Fibroblast of pulmonary artery (primary cell): ENCODE measurements around the gene KIAA0586.

Source experiments
- DNase-seq: peaks from one replicate; pipeline ENCODE4 v3.0.0-alpha.2; 2010; ENCODE audit warnings: low read depth
- H3K4me3 ChIP-seq: replicated peaks from 2 replicates; pipeline ENCODE4 v1.5.1; 2011; ENCODE audit warnings: low read depth, mild to moderate bottlenecking, control low read depth, low read length, moderate library complexity
- TF ChIP-seq, protein P1 (sequence below): IDR thresholded peaks from 2 replicates; pipeline ENCODE4 v1.5.1; 2011; ENCODE audit warnings: mild to moderate bottlenecking, control low read depth, low read length, inconsistent platforms; ENCODE audit errors: missing control alignments

Gene KIAA0586

DNA sequence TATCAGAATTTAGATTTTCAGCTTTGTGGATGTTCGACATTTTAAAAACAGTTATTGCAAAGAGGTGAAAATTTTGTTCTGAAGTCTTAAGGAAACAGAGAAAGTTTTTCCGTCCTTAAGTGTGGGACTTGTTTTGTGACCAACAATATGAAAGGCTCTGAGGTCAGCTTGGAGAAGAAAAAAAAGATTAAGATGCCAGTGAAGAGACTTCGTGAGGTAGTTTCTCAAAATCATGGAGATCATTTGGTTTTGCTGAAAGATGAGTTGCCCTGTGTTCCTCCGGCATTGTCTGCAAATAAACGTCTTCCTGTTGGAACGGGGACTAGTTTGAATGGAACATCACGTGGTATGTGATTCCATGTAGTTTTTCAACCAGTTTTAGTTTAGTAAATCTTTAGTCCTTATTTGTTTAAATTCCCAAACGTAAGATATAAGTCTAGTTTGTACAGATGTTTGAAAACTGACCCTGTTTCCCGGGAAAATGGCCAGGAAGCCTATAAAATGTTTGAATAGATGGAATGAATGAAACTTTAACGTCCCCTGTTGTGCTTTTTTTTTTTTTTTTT is 682 bp downstream of the KIAA0586 start:
- peak; percentile 65 for DNase-seq
- TF ChIP-seq, protein P1, sequence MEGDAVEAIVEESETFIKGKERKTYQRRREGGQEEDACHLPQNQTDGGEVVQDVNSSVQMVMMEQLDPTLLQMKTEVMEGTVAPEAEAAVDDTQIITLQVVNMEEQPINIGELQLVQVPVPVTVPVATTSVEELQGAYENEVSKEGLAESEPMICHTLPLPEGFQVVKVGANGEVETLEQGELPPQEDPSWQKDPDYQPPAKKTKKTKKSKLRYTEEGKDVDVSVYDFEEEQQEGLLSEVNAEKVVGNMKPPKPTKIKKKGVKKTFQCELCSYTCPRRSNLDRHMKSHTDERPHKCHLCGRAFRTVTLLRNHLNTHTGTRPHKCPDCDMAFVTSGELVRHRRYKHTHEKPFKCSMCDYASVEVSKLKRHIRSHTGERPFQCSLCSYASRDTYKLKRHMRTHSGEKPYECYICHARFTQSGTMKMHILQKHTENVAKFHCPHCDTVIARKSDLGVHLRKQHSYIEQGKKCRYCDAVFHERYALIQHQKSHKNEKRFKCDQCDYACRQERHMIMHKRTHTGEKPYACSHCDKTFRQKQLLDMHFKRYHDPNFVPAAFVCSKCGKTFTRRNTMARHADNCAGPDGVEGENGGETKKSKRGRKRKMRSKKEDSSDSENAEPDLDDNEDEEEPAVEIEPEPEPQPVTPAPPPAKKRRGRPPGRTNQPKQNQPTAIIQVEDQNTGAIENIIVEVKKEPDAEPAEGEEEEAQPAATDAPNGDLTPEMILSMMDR = no peak
- H3K4me3 ChIP-seq = peak overlapping the region; percentile 73

DNA sequence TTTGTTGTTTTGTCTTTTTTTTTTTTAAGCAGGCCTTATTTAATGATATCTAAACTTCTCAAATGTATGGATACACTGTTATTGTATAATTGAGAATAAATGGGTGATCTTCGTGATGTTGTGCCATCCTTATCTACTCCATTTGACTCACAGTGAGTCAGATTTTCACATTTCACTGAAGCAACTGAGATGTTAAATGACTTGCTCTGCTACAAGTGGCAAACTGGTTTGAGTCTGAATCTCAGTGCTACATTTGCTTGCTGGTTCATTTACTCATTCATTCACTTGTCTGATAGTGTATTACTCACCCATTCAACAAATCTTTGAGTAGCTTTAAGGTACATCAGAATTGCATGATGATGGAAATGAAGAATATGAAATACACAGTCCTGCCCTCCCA is 2.6 kb downstream of the KIAA0586 start:
- H3K4me3 ChIP-seq = no peak overlapping the region
- TF ChIP-seq, protein P1 = no peak
- DNase-seq = peak; percentile 63

DNA sequence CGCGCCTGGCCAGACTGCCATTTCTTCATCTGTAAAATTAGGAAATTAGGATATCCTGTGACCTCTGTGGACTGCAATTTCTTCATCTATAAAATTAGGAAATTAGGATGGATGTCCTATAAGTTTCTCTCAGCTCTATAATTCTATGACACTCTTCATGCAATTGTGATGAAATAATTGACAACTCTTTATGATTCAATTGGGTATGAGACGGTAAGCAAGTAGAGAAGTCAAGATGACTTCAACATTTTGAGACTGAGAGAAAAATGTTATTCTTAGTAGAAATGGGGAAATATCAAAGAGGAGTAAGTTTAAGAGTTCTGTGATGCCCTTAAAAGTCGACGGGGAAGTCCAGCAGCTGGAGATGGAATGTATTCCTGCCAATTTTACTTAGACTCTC is 12.0 kb downstream of the KIAA0586 start:
- TF ChIP-seq, protein P1 = no peak
- H3K4me3 ChIP-seq = no peak overlapping the region
- DNase-seq = no peak

DNA sequence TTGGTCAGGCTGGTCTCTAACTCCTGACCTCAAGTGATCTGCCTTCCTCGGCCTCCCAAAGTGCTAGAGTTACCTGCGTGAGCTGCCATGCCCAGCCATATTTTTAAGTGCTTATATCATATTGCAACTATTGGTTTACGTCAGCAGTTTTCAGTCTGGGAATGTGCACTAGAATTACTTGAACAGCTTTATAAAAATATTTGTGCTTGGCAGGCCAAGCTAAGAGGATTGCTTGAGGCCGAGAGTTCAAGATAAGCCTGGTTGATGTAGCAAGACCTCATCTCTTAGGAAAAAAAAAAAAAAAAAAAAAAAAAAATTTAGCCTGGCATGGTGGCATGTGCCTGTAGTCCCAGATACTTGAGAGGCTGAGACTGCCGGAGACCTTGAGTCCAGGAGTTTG is 17.1 kb downstream of the KIAA0586 start:
- no peak overlapping the region for H3K4me3 ChIP-seq
- no peak for DNase-seq
- TF ChIP-seq, protein P1 = no peak

DNA sequence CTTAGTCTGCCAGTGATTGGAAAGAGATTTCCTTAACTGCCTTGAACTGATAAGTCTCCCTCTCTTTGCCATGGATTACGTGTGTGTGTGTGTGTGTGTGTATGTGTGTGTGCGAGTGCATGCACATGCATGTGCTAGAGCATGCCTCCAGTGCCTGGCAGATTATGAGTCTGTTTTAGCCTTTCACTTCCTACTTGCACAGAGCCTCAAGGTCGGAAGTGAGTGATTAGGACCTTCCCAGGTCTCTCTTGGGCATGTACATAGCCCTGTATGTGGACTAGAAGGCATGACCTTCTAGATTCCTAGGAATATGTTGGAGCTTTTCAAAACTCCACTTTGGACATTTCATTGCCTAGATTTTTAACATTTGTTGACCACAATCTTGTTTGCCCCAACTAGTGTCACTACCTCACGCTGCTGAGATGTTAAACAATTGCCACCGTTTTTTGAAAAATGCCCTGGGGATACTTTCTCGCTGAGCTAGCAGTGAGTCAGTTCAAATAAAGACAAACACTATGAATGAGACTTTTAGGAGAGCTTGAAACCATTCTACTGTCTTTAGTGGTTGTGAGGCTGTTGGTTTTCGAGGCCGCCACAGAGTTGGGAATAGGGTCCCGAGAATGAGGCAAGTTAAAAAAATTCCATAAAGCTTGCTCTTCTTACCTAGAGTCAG is 28.2 kb downstream of the KIAA0586 start:
- no peak overlapping the region for H3K4me3 ChIP-seq
- TF ChIP-seq, protein P1 = no peak
- DNase-seq = no peak

DNA sequence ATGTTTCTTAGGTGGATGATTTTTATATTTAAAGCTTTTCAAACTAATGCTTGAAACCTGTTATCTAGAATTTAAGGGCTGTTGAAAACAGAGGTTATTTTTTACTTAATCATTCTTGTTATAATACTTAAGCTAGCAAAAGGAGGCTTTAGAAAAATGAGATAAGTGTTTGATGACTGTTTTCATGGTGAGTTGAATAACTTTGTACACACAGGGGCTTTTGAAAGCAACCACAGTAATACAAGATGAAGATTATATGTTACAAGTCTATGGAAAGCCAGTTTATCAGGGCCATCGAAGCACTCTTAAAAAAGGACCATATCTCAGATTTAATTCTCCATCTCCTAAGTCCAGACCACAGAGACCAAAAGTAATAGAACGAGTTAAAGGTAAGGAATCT is 33.3 kb downstream of the KIAA0586 start:
- no peak overlapping the region for H3K4me3 ChIP-seq
- DNase-seq = no peak
- TF ChIP-seq, protein P1 = no peak

DNA sequence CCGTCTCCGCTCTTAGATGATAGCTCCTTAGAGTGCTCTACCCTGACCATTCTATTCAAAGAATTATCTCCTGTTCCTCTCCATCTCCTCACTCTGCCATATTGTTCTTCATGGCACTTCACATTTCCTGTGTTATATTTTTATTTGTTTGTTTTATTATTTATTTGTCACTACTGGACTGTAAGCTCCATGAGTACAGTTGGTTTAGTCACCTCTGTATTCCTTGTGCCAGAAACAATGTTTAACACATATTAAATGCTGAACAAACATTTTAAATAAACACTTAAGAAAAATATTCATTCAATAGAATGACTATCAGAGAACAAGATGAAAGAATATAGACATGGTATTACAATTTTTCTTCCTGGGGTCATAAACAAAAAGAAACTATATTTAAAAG is 35.6 kb downstream of the KIAA0586 start:
- TF ChIP-seq, protein P1 = no peak
- no peak overlapping the region for H3K4me3 ChIP-seq
- DNase-seq = no peak
